HepG2 (cell line): ENCODE data around the gene HMGN1. TPM values are rescaled to one million over a fixed set of nuclear protein-coding genes. Genes with fewer than 3 reads are reported as not detected.
A peak's percentile ranks its signal among the peaks of the same experiment; 100 is the strongest.

Source experiments
- CHD4 ChIP-seq: fragments of 200-600 bp; sonication (generic); IDR thresholded peaks from 2 replicates; pipeline ENCODE4 v1.7.0; 2017; ENCODE audit warnings: mild to moderate bottlenecking, low read length, borderline replicate concordance
- ELK4 ChIP-seq: sonication (generic); formaldehyde crosslinking; IDR thresholded peaks from 2 replicates; pipeline ENCODE4 v1.9.0; 2021; ENCODE audit warnings: missing genetic modification reagents, borderline replicate concordance
- FOXO1 ChIP-seq: sonication (generic); formaldehyde crosslinking; IDR thresholded peaks from 2 replicates; pipeline ENCODE4 v1.4.0; 2020; ENCODE audit warnings: missing genetic modification reagents
- GABPA ChIP-seq, 2 experiments: IDR thresholded peaks; 2 replicates each; pipeline ENCODE4 v1.6.1; 2011 to 2016; ENCODE audit warnings: low read depth in 2 of 2, low read length in 1 of 2, missing biosample characterization in 1 of 2, missing genetic modification characterization in 1 of 2
- HHEX ChIP-seq: IDR thresholded peaks from 2 replicates; pipeline ENCODE4 v1.6.1; 2016; ENCODE audit warnings: control low read depth
- HIVEP1 ChIP-seq: sonication (generic); formaldehyde crosslinking; IDR thresholded peaks from 2 replicates; pipeline ENCODE4 v1.4.0; 2020; ENCODE audit warnings: mild to moderate bottlenecking, missing genetic modification reagents
- NFYB ChIP-seq: sonication (generic); formaldehyde crosslinking; IDR thresholded peaks from 2 replicates; pipeline ENCODE4 v1.4.0; 2020; ENCODE audit warnings: missing genetic modification reagents
- PCBP1 ChIP-seq: fragments of 200-400 bp; formaldehyde crosslinking; IDR thresholded peaks from 2 replicates; pipeline ENCODE4 v1.6.1; 2017; ENCODE audit warnings: mild to moderate bottlenecking, low read depth, low read length, borderline replicate concordance
- PHF21A ChIP-seq: sonication (generic); formaldehyde crosslinking; IDR thresholded peaks from 2 replicates; pipeline ENCODE4 v1.5.0; 2020; ENCODE audit warnings: mild to moderate bottlenecking, missing genetic modification reagents
- SIX1 ChIP-seq: sonication (generic); formaldehyde crosslinking; IDR thresholded peaks from 2 replicates; pipeline ENCODE4 v1.4.0; 2020; ENCODE audit warnings: missing genetic modification reagents, borderline replicate concordance
- SKIL ChIP-seq: sonication (generic); formaldehyde crosslinking; IDR thresholded peaks from 2 replicates; pipeline ENCODE4 v1.8.0; 2022; ENCODE audit warnings: missing genetic modification reagents, mild to moderate bottlenecking, moderate library complexity, borderline replicate concordance
- SMAD3 ChIP-seq: sonication (generic); formaldehyde crosslinking; IDR thresholded peaks from 2 replicates; pipeline ENCODE4 v1.4.0; 2020; ENCODE audit warnings: missing genetic modification reagents
- SMARCC2 ChIP-seq: fragments of 450-650 bp; IDR thresholded peaks from 2 replicates; pipeline ENCODE4 v1.6.1; 2017; ENCODE audit warnings: antibody characterized with exemption, mild to moderate bottlenecking
- TAF1 ChIP-seq: sonication (generic); formaldehyde crosslinking; IDR thresholded peaks from 2 replicates; pipeline ENCODE4 v1.4.0; 2020; ENCODE audit warnings: missing genetic modification reagents
- TBL1XR1 ChIP-seq: fragments of 150-350 bp; IDR thresholded peaks from 2 replicates; pipeline ENCODE4 v1.6.1; 2014; ENCODE audit warnings: borderline replicate concordance, low read length; ENCODE audit not compliant: partially characterized antibody
- ZBTB44 ChIP-seq: sonication (generic); formaldehyde crosslinking; IDR thresholded peaks from 2 replicates; pipeline ENCODE4 v1.4.0; 2020; ENCODE audit warnings: missing genetic modification reagents
- ZNF24 ChIP-seq: fragments of 450-650 bp; IDR thresholded peaks from 2 replicates; pipeline ENCODE4 v1.6.1; 2017; ENCODE audit warnings: antibody characterized with exemption, mild to moderate bottlenecking
- ZNF451 ChIP-seq: sonication (generic); formaldehyde crosslinking; IDR thresholded peaks from 2 replicates; pipeline ENCODE4 v1.5.0; 2020; ENCODE audit warnings: mild to moderate bottlenecking, missing genetic modification reagents
- ZNF766 ChIP-seq: sonication (generic); formaldehyde crosslinking; IDR thresholded peaks from 2 replicates; pipeline ENCODE4 v1.5.0; 2020; ENCODE audit warnings: missing genetic modification reagents, borderline replicate concordance
- polyA plus RNA-seq, 8 experiments: library from polyadenylated mRNA; depleted of rRNA in 3 of 8; stranded (reverse) in 7 of 8; unstranded in 1 of 8; fragments of >200 nt; fragmentation: Illumina TruSeq in 4 of 8; extraction: Trizol in 4 of 8; gene quantifications; 2 replicates each; pipeline versions ENCODE4 v1.2.1 to v1.2.3, GENCODE V29; 2011 to 2016; ENCODE audit warnings: low read depth in 4 of 8, missing spikeins in 1 of 8, mixed read lengths in 1 of 8; ENCODE audit not compliant: insufficient read depth in 1 of 8
- total RNA-seq, 5 experiments: library from RNA; depleted of rRNA; stranded (reverse); fragments of >200 nt; fragmentation: Illumina TruSeq; extraction: Trizol; gene quantifications; 2 replicates each; pipeline ENCODE4 v1.2.3, GENCODE V29; 2016; ENCODE audit warnings: low read depth in 1 of 5
- TF ChIP-seq, protein P1 (sequence below): sonication (generic); formaldehyde crosslinking; IDR thresholded peaks from 2 replicates; pipeline ENCODE4 v1.5.0; 2020; ENCODE audit warnings: missing genetic modification reagents
- TF ChIP-seq, protein P2 (sequence below): sonication (generic); formaldehyde crosslinking; IDR thresholded peaks from 2 replicates; pipeline ENCODE4 v1.8.0; 2022; ENCODE audit warnings: mild to moderate bottlenecking, missing genetic modification reagents; ENCODE audit not compliant: insufficient replicate concordance

Gene HMGN1
- total and polyA plus RNA-seq, 2 of the 13 experiments (the other 11 are each of a cell fraction or from before 2014, with no cell fraction given) = 104 to 286 TPM

GRCh38 chr21:39313571-39314142 is 35.2 kb downstream of the HMGN1 start, which contains the start of gene BRWD1 (continued):
- TF ChIP-seq TAF1 (CRISPR knock-in tag) (no peak; the same call in none of the 2 replicates), SIX1 (no peak), ZNF24 (0 out of 2 replicates have a peak, but pooled peaks have one; percentile 63), HIVEP1 (peak; percentile 62; the same call in 1 of the 2 replicates), CHD4 (no peak), SMARCC2 (no peak), SKIL (peak; percentile 71), GABPA (IDR thresholded peaks at IDR 0.05; ENCODE audit: low read depth, low read length) (peak; percentile 4; the same call in 1 of the 2 replicates), GABPA (CRISPR knock-in tag; IDR thresholded peaks at IDR 0.05; ENCODE audit: low read depth) (0 out of 2 replicates have a peak, but pooled peaks have one; percentile 20), ELK4 (CRISPR knock-in tag) (0 out of 2 replicates have a peak, but pooled peaks have one; percentile 51), ZNF451 (CRISPR knock-in tag) (0 out of 2 replicates have a peak, but pooled peaks have one; percentile 12), TBL1XR1 (no peak), FOXO1 (peak; percentile 68), PCBP1 (peak; percentile 96), NFYB (CRISPR knock-in tag) (no peak; the same call in 1 of the 2 replicates), PHF21A (peak; percentile 89), SMAD3 (CRISPR knock-in tag) (peak; percentile 52; the same call in 1 of the 2 replicates), ZNF766 (0 out of 2 replicates have a peak, but pooled peaks have one; percentile 83), HHEX (no peak), ZBTB44 (CRISPR knock-in tag) (no peak)
- TF ChIP-seq, protein P1, sequence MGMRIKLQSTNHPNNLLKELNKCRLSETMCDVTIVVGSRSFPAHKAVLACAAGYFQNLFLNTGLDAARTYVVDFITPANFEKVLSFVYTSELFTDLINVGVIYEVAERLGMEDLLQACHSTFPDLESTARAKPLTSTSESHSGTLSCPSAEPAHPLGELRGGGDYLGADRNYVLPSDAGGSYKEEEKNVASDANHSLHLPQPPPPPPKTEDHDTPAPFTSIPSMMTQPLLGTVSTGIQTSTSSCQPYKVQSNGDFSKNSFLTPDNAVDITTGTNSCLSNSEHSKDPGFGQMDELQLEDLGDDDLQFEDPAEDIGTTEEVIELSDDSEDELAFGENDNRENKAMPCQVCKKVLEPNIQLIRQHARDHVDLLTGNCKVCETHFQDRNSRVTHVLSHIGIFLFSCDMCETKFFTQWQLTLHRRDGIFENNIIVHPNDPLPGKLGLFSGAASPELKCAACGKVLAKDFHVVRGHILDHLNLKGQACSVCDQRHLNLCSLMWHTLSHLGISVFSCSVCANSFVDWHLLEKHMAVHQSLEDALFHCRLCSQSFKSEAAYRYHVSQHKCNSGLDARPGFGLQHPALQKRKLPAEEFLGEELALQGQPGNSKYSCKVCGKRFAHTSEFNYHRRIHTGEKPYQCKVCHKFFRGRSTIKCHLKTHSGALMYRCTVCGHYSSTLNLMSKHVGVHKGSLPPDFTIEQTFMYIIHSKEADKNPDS (CRISPR knock-in tag) = peak; percentile 85
- TF ChIP-seq, protein P2, sequence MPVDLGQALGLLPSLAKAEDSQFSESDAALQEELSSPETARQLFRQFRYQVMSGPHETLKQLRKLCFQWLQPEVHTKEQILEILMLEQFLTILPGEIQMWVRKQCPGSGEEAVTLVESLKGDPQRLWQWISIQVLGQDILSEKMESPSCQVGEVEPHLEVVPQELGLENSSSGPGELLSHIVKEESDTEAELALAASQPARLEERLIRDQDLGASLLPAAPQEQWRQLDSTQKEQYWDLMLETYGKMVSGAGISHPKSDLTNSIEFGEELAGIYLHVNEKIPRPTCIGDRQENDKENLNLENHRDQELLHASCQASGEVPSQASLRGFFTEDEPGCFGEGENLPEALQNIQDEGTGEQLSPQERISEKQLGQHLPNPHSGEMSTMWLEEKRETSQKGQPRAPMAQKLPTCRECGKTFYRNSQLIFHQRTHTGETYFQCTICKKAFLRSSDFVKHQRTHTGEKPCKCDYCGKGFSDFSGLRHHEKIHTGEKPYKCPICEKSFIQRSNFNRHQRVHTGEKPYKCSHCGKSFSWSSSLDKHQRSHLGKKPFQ (CRISPR knock-in tag) = peak; percentile 47
